Measurements from ENCODE around the gene ABCC10.
"Not testable (repeated sequence)": the region's sequence is repeated elsewhere in the genome, so short reads cannot be mapped to it uniquely, and the experiment has no call there.

ABCC10 gene

DNA sequence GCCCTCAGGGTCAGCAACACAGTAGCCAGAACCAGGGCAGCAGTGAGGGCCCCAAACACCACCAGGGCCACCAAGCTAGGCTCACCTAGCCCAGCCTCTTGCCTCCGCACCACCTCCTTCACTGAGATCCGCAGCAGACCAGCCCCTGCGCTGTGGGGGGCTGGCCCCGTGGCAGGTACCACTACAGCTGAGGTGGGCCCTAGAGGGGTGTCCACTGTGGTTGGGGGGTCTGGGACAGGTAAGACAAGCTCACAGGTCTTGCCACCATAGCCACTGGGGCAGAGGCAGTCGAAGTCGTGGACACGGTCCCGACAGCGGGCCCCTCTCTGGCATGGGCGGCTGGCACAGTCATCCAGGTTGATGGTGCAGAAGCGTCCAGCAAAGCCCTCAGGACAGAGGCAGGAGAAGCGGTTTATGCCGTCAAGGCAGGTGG lies 23.4 kb downstream of the ABCC10 start:
- no peak for DNase-seq

DNA sequence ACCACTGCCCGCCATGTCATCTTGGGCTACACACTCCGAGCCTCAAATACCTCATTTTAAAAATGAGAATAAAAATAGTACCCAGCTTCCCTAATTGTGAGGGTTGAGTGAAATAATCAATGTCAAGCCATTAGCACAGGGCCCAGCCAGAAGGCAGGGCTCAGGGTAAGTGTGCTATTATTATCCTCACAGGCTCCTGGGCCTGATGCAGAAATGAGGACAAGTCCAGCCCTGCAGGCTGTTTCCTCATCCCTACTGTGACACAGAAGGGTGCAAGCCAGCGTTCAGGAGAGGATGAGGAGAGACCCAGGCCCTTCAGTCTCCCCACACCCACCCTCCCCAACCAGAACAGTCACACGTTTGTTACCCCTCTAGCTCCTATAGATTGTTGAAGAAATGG lies 24.0 kb downstream of the ABCC10 start:
- DNase-seq = no peak

DNA sequence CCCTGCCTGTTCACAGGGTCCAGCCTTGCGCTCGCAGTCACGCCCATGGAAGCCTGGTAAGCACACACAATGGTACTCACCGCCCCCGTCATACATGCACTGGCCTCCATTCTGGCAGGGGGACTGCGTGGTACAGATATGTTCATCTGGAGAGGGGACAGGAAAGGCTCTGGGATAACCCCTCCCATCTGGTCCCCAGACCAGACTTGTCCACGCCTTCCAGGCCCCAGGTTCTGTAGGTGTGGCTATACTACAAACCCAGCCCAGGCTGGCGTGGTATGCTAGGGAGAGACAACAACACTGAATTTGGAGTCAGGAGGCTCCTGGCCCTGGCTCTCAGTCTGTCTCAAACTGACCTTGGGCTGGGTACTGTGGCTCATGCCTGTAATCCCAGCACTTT lies 24.6 kb downstream of the ABCC10 start:
- DNase-seq = no peak

DNA sequence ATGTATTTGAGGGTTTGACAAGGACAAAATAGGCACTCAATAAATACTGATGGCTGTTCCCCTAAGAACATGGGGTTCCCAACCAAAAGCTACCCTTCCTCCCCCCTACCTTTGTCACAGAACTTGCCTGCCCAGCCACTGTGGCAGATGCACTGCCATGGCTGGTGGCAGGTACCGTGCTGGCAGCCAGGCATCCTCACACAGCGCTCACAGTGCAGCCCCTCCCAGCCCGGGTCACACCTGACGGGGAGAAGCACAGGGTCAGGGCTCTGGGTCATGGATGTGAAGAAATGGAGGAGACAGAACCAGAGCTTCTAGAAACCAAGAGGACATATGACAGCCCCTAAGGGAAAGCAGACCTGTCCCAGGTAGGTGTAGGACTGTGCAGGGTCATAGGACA lies 25.6 kb downstream of the ABCC10 start:
- no peak for DNase-seq

DNA sequence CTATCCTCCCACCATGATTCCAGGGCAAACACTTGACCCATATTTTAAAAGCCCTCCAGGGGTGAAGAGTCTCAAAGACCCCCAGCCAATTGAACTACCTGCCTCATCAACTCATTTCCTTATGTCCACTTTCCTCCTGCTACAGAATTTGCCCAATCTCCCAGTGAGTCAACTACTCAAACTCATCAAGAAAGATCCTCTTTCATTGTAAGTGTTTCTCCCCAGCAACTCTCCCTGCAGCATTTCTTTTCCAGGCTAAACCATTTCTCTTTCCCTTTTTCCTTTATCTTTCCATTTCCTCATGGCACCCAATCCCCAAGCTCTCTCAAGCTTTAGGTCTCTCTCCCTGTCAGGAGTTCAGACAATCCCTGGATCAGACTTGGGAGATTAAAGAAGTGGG lies 26.5 kb downstream of the ABCC10 start:
- no peak for DNase-seq

DNA sequence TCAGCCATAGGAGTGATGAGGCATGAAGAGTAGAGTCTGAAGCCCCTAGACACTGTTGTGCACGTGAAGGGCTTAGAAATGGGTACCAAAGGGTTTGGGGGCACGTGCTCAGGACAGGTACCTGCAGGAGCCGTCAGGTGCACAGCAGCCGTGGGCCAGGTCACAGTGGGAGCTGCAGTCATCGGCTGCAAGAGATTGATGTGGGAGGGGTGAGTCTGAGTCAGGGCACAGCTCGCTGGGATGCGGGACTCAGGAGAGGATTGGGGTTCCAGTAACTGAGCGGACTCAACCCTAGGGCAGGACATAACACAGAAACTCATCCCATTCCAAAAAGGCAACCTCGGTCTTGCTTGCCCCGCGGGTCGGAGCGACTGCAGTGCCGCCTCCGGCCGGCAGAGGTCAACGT lies 27.0 kb downstream of the ABCC10 start:
- no peak for DNase-seq

DNA sequence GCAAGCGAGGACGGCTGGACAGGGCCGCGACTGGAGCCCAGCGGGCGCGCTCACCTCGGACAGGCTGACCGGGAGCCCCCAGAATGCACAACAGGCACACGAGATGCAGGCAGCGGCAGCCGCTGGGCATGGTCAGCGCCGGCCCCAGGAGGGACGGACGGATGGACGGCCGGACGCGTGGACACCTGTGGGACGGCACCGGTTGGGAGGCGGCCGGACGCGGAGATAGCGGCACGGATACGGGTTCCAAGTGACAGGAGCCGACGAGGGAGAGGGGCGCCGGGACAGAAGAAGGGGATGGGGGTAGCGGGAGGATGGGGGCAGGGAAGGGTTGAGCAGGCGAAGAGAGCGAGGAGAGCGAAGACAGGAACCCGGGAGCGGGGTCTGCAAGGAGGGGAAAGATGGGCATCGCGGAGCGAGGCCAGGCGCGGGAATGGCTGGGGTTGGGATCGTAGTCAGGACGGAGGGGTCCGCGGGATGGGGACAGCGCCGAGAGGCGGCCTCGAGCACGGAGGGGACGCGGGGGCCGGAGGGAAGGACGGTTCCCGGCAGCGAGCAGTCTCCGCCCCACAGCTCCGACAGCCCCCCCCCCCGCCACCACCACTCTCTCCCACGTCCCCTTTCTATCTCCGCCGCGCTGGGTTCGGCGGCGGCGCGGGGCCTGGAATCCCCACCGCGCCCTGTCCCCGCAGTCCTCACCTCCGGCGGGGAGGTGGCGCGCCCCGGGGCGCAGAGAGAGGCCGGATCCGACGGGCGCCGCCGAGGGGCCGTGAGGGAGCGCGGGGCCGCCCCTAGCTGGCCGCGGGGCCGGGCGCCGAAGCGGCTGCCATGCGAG lies 27.6 kb downstream of the ABCC10 start:
- peak; percentile 66 for DNase-seq

DNA sequence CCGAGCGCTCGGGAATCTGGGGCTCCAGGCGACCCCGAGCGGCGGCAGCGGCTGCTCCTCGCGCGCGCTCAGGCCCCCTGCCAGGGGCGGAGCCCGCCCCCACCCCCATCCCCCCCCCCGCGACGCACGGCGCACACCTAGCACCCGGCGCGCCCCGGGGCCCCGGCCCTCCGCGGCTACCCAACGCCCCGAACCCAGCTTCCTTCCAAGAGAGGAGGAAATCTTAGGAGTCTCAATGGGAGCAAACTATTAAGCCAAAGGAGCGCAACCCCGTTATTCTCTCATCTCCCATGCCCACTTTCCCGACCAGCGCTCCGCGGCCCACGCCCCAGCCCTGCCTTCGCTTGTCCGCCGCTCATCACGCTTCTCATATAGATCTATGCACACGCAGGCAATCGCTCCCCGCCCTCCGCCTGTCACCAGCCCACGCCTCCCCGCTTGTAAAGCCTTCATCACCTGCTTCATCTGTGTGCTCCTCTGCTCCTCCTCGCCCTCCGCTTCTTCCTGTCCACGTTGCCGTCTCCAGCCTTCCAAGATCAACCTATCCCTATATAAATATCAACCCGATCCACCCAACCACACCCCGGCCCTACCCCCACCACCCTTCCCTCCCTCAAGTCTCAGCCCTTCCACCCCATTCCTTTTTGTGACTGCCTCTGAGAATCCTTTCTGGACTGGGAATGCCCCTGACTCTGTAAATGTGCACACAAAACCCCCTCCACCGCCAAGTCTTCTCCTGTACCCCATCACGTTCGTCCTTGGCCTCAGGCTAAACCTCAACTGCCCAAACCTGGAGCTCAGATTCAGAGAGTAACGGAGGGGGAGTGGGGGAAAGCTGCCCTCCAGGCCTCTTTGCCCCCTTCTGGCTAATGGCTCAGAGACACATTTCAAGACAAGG lies 28.4 kb downstream of the ABCC10 start, which contains the start of gene DLK2:
Gene DLK2 (minus strand): TSS at position 18 of the 898 bp plus-strand sequence. CDS start 723 bp downstream, outside the sequence.
- no peak for DNase-seq

DNA sequence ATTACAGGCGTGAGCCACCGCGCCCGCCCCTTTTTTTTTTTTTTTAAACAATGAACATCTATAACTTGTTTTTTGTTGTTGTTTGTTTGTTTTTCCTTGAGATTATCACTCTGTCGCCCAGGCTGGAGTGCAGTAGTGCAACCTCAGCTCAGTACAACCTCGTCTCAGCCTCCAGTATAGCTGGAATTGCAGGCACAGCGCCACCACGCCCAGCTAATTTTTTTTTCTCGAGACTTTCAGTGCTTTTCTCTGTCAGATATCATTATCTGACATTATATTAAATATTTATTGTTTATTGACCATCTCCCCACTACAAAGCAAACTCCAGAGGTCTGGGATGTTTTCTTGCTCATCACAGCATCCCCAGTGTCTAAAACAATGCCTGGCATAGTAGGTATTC lies 30.3 kb downstream of the ABCC10 start:
- no peak for DNase-seq

DNA sequence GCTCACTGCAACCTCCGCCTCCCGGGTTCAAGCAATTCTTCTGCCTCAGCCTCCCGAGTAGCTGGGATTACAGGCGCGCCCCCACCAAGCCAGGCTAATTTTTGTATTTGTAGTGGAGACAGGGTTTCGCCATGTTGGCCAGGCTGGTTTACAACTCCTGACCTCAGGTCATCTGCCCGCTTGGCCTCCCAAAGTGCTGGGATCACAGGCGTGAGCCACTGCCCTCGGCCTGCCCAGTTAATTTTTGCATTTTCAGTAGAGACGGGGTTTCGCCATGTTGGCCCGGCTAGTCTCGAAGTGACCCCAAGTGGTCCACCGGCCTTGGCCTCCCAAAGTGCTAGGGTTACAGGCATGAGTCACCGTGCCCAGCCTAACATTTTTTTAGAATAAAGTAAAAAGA lies 30.8 kb downstream of the ABCC10 start:
- not testable (repeated sequence) for DNase-seq

DNA sequence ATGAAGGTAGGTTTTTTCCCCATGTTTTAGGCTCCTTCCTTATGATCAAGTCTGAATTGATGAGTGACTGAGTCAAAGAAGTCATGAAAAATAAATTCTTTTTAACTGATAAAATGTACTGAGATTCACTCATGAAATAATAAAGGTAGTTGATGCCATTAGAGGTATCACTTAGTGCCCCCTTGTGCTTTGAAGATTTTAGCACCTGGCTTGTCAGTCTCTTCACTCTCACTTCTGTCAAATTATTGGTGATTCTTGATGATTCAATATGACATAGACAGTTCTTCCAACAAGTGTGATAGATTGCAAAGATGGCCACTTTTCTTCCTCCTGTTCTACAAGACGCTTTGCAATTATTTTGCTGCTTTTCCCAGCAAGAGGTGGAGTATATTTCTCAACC lies 32.2 kb downstream of the ABCC10 start:
- DNase-seq = no peak

DNA sequence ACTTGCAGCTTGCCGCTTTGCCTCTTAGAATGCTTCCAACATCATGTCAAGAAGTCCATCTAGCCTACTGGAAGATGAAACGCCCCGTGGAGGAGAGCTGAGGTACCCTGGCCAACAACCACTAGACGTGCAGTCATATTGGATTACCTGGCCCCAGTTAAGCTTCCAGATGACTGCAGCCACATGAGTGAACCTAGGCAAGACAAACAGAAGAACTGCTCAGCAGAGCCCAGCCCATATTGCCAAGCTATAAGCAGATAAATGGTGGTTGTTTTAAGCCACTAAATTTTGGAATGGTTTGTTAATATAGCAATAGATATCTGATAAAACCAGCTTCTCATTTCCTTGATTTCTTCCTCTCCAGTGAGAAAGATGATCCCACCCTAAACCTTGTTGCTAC lies 32.7 kb downstream of the ABCC10 start:
- DNase-seq = no peak

DNA sequence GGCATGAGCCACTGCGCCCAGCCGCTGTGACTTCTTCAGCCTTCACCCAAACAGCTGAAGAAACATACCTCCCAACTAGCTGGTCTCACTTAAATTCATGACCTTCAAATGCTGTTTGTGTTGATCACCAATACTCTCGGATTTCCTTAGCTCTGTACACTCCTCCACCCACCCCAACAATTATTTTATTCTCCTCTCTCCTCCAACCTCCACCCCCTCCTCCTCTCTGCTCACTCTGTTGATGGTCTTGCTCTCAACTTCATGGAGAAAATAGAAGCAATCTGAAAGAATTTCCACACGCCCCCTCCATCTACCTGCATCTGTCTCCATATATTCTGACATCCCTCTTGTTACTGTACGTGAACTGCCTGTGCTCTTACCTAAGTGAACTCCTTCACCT lies 34.6 kb downstream of the ABCC10 start:
- DNase-seq = no peak

DNA sequence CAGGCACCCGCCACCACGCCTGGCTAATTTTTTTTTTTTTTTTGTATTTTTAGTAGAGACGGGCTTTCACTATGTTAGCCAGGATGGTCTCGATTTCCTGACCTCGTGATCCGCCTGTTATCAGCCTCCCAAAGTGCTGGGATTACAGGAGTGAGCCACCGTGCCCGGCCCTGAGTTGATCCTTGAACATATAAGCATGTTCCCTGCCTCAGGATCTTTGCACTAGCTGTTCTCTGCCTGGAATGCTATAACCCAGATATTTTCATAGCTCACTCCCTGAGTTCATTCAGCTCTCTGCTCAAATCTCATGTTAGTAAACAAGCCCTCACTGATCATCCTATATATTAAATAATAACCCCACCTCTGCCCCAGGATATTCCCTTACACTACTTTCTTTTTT lies 37.0 kb downstream of the ABCC10 start:
- DNase-seq = no peak

DNA sequence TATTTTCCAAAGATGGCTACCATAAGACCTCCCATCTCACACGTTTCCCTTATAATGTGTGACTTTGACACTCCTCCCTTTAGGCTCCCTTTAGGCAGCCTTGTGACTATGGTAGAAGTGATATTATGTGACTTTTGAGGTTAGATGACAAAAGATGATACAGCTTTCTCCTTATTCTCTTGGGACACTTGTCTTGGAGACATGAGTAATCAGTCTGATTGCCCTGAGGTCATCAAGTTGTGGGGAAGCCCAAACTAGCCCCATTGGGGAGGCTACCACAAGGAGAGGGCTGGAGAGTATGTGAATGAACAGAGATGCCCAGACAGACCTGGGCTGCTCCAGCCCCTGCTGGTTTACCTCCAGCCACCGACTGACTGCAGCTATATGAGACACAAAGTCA lies 38.6 kb downstream of the ABCC10 start:
- no peak for DNase-seq

DNA sequence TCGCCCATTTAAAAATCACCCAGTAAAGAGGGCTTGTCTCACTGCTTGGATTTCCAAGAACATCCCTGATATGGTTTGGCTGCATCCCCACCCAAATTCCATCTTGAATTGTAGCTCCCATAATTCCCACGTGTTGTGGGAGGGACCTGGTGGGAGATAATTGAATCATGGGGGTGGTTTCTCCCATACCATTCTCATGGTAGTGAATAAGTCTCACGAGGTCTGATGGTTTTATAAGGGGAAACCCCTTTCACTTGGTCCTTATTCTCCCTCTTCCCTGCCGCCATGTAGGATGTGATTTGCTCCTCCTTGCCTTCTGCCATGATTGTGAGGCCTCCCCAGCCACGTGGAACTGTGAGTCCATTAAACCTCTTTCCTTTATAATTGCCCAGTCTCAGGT lies 39.9 kb downstream of the ABCC10 start:
- not testable (repeated sequence) for DNase-seq

DNA sequence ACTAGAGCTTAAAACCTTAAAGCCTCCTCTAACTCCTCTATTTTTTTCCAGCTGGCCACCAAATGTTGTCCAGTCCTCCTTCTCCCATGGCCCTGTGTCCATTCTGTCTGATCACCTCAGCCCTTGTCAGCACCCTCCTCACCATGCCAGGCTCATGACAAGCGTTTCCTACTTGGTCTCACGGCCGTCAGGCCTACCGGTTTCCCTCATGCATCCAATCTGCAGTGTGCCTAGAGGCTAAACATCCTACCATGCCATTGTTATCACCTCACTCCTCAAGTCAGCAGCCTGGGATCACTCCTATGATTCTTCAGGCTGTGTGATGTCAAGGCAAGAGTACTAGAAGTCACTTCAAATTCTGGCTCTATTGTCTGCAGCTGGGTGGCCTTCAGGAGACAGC lies 40.4 kb downstream of the ABCC10 start:
- DNase-seq = no peak

DNA sequence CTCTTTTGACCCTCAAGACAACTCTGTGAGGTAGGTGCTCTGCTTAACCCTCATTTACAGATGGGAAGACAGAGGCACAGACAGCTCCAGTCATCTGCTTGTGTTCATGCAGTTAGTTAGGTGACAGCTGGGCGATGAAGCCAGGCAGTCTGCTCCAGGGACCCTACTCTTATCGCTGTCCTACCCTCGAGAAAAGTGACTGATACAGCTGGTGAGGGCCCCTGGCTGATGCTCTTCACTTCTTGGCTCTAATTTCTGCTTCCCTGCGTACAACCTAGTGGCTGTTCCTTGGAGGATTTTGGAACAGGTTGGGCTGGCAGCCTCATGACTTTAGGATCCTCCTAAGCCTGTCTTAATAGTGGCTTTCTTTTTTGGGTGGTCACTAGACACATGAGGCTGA lies 40.9 kb downstream of the ABCC10 start:
- no peak for DNase-seq

DNA sequence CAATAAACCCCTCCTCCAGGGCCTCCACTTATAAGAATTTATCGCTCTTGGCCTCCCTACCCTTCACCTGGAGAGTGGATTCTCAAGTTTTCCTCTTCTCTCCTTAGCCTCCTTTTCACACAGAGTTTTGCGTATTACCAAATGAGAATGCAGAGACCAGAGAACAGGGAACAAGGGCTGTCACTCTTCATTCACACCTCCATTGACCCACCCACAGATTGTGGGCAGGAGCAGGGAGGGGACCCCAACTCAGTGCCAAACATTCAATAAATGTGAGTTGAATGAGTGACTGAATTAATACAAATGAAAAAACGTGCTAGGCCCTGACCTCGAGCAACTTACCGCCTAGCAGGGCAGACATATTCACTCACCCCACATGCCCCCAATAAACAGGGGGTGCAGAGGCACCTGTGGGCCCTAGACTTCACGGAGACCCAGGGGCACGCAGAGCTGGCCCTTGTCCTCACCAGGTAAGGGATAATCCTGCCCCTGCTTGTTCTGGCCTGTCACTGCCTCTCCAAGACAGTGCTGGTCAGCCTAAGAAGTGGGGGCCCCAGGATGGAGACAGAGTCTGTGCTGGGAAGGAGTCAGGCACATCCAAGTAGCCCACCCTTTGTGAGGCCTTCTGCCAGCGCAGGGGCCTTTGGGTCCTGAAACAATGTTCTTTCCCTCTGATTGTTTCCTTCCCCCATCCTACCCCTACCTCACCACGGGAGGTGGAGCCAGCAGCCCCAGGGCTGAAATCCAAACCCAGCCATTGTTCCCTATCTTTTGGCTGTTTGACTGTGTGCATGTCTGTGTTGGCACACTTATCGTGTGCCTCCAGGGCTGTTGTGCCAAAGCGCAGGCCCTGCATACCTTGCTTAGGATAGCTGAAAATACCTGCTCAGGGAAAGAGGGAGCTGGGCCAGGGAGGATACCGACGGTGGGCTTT lies 41.7 kb downstream of the ABCC10 start:
- DNase-seq = no peak

DNA sequence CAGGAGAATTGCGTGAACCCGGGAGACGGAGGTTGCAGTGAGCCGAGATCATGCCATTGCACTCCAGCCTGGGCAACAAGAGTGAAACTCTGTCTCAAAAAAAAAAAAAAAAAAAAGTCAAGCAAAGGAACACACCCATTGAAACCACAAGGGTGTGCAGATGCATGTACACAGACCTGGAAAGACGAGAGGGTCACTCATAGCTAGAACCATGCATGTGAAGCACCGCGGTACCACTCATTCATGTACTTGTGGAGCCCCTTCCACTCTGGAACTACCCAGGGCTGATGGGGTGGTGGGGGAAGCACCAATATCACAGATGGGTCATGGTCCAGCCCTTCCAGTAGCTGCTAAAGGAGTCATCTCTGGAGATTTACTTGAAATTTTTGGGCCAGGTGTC lies 42.6 kb downstream of the ABCC10 start:
- no peak for DNase-seq

DNA sequence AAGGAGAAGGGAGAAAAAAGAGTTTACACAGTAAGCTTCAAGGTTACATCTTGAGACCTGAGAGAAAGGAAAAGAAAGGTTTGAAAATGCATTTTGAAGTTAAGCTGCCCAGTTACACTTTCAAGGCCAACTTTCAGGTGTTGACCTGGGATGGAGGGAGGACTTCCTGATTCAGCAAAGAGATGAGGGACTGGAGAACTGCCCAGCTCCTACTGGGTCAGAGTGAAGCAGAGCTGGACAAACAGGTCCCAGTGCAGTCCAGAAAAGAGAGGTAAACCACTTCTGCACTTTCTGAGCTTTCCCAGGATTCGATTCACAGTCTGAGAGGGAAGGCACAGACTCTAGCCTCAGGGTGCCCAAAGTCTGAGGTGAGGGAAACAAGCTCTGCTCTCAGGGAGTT lies 44.1 kb downstream of the ABCC10 start:
- DNase-seq = no peak

DNA sequence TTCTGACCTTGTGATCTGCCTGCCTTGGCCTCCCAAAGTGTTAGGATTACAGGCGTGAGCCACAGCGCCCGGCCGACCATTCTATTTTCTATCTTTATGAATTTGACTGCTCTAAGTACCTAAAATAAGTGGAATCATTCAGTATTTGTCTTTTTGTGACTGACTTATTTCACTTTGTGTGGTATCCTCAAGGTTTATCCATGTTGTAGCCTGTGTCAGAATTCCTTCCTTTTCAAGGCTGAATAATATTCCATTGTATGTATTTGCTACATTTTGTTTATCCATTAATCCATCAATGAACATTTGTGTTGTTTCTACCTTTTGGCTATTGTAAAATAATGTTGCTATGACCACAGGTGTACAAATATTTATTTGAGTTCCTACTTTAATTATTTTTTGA lies 45.2 kb downstream of the ABCC10 start:
- no peak for DNase-seq

DNA sequence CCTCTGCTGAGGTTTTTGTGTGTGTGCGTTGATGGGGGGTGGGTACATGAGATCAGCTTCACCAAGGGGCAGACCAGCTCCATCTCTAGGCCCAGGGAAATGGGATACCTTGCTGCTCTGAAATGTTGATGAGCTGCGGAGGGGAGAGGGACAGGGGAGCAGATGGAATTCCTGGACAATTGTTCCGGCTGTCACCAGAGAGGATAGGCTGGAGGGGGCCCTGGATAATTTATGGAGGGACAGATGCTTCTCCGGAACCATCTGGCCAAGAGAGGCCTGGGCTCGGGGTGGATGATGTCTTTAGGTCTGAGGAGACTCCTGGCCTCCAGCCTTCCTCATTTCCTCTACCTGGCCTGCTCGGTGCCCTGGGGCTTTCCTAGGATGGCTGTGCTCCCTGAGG lies 48.2 kb downstream of the ABCC10 start:
- no peak for DNase-seq

Data from fibroblast of skin of abdomen (primary cell).